ENCODE measurements around the gene MGLL.

MGLL gene

GRCh38 chr3:127822041-127822681, at the start of gene MGLL:
MGLL (minus strand) TSS chr3:127822515; CDS start chr3:127822318, 197 bp downstream.
- Mint-ChIP-seq H3K4me1 (peaks cover 6% of the 10 kb centered on the region), H3K27ac (no peak within 1 kb of the TSS), H3K4me3 (peak within 1 kb of the TSS; percentile 76), H3K36me3 (no peaks in the 10 kb centered on the region), H3K9me3 (no peaks in the 10 kb centered on the region), H3K27me3 (peaks cover 36% of the 10 kb centered on the region)

DNA sequence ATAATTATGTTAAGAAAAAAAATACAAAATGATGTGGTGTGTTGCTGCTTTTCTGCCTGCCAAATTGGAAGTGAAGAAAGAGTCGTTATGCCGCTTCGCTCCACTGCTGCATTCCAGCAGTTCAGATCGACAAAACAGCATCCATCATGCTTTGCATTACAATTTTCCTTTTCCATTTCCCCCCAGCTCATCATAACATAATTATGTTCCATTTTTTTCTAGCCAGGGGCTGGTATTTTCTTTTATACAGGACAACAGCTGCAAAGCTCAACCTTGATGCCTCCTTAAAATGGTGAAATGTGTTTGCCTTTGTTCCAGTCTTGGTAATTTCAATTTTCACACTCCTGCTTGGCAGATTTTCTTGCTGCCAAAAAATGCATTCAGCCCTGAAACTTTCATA, 47.8 kb upstream of the MGLL start:
- H3K4me1 Mint-ChIP-seq, result peaks cover 4% of the 10 kb centered on the region
- H3K9me3 Mint-ChIP-seq, result no peaks in the 10 kb centered on the region
- H3K36me3 Mint-ChIP-seq, result no peaks in the 10 kb centered on the region
- H3K27ac Mint-ChIP-seq, result no peak overlapping the region
- peaks cover 2% of the 10 kb centered on the region for H3K27me3 Mint-ChIP-seq
- H3K4me3 Mint-ChIP-seq, result no peak overlapping the region

GRCh38 chr3:127867986-127868385, 45.7 kb upstream of the MGLL start:
- Mint-ChIP-seq H3K4me3 (no peak overlapping the region), H3K36me3 (no peaks in the 10 kb centered on the region), H3K9me3 (no peaks in the 10 kb centered on the region), H3K4me1 (peaks cover 4% of the 10 kb centered on the region), H3K27me3 (peaks cover 2% of the 10 kb centered on the region), H3K27ac (no peak overlapping the region)

GRCh38 chr3:127867412-127867811, 45.1 kb upstream of the MGLL start:
- H3K4me1 Mint-ChIP-seq, result peaks cover 4% of the 10 kb centered on the region
- peaks cover 2% of the 10 kb centered on the region for H3K27me3 Mint-ChIP-seq
- no peaks in the 10 kb centered on the region for H3K9me3 Mint-ChIP-seq
- no peaks in the 10 kb centered on the region for H3K36me3 Mint-ChIP-seq
- H3K27ac Mint-ChIP-seq, result no peak overlapping the region
- no peak overlapping the region for H3K4me3 Mint-ChIP-seq

DNA sequence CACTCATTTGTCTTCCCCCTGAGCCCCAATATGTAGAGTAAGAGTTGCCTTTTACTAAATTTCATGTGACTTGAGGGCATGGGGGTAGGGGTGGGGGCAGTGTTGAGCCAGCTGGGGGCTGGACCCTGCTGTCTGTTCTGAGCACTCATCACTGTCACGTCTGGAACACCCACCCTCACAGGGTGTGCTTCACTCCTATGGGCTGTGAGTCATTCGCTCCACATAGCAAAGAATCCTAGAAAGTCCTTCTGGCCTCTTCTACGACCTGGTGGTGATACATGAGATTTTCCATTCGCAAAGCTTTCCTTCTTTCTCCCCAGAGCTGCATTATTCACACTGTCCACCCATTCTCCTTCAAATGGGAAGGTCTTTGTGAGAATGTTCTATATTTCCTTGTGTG, 43.6 kb upstream of the MGLL start:
- H3K27ac Mint-ChIP-seq, result no peak overlapping the region
- no peak overlapping the region for H3K4me3 Mint-ChIP-seq
- no peaks in the 10 kb centered on the region for H3K9me3 Mint-ChIP-seq
- peaks cover 4% of the 10 kb centered on the region for H3K4me1 Mint-ChIP-seq
- peaks cover 2% of the 10 kb centered on the region for H3K27me3 Mint-ChIP-seq
- no peaks in the 10 kb centered on the region for H3K36me3 Mint-ChIP-seq

DNA sequence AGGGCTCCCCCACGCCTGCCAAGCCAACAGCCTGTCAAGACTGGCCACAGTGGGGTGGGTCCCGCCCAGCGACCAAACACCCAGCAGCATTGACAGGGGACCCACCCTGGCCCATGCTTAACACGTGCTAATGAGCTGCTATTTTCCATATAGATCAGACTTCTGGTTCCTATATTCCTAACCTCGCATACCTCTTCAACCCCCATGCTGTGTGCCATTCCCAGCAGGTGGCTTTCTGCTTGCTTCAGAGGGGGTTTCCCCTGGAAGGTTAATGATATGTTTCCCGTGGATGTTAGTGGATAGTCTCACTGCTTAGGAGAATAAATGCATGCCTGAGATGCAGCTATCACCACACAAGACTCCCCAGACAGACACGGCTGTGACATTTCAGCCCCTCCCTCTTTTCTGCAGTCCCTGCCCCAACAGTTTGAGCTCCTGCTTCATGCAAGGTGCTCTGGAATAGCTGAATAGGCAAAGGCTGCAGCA, 37.9 kb upstream of the MGLL start:
- Mint-ChIP-seq H3K9me3 (no peaks in the 10 kb centered on the region), H3K4me1 (no peaks in the 10 kb centered on the region), H3K27me3 (no peaks in the 10 kb centered on the region), H3K27ac (peak overlapping the region; percentile 5), H3K4me3 (no peak overlapping the region), H3K36me3 (no peaks in the 10 kb centered on the region)

- H3K4me3 Mint-ChIP-seq, result no peak overlapping the region
- no peaks in the 10 kb centered on the region for H3K27me3 Mint-ChIP-seq
- H3K9me3 Mint-ChIP-seq, result no peaks in the 10 kb centered on the region
- no peak overlapping the region for H3K27ac Mint-ChIP-seq
- no peaks in the 10 kb centered on the region for H3K36me3 Mint-ChIP-seq
- H3K4me1 Mint-ChIP-seq, result no peaks in the 10 kb centered on the region
These were observed 37.4 kb upstream of the MGLL start for GRCh38 chr3:127859730-127860129.

DNA sequence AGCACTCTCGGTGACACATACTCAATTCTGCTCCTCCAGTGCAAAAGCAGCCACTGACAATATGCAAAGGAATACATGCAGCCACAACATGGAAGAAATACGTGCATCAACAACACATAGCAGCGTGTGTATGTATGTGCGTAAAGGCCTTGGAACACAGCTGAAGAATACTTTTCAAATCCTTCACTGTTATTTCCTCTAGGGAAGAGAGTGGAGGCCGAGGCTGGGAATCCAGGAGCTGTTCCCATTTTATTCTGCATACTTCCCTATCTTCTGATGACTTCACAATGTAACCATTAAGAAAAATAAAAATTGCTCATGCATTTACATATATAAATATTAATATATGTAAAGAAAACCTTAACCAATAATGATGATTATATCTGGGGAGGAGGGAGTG, 36.6 kb upstream of the MGLL start:
- Mint-ChIP-seq H3K27ac (no peak overlapping the region), H3K27me3 (no peaks in the 10 kb centered on the region), H3K36me3 (no peaks in the 10 kb centered on the region), H3K4me3 (no peak overlapping the region), H3K4me1 (no peaks in the 10 kb centered on the region), H3K9me3 (no peaks in the 10 kb centered on the region)

DNA sequence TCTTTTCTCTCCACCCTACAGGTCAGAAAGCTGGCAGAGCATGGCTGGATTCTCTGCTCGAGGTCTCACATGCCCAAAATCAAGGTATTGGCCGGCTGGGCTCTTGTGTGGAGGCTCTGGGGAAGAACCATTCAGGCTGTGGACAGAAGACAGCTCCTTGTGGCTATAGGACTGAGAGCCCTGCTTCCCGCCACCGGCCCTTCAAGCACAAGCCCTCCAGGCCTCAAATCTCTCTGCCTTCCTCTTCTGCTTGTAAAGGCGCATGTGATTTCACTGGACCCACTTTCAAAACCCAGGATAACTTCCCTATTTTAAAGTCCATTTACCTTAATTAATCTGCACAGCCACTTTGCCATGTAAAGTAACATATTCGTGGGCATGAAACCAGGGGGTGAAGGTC, 36.2 kb upstream of the MGLL start:
- Mint-ChIP-seq H3K4me3 (no peak overlapping the region), H3K27me3 (no peaks in the 10 kb centered on the region), H3K9me3 (no peaks in the 10 kb centered on the region), H3K36me3 (no peaks in the 10 kb centered on the region), H3K4me1 (no peaks in the 10 kb centered on the region), H3K27ac (no peak overlapping the region)

DNA sequence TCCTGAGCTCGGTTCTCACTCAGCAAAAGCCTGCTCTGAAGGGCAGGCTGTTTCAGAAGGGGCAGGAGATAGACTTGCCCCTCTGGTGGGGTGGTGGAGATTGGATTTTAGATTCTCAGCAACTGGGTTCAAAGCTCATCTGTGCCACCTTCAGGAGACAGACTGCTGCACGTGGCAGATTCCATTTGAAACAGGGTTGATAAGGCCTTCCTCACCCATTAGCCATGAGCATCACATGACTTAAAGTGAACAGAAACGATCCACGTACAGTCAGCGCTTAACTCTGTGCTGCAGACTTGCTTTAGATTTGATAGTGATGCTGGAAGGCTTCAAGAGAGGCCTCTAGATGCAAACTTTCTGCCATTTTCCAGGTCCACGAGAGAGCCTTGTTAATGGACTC, 35.0 kb upstream of the MGLL start:
- Mint-ChIP-seq H3K36me3 (no peaks in the 10 kb centered on the region), H3K27ac (no peak overlapping the region)

GRCh38 chr3:127856801-127857200, 34.5 kb upstream of the MGLL start:
- H3K4me1 Mint-ChIP-seq, result no peaks in the 10 kb centered on the region
- H3K9me3 Mint-ChIP-seq, result no peaks in the 10 kb centered on the region
- H3K36me3 Mint-ChIP-seq, result no peaks in the 10 kb centered on the region
- no peak overlapping the region for H3K4me3 Mint-ChIP-seq
- H3K27ac Mint-ChIP-seq, result no peak overlapping the region
- no peaks in the 10 kb centered on the region for H3K27me3 Mint-ChIP-seq

More for the DNA sequence above, 35.0 kb upstream of the MGLL start:
- H3K4me3 Mint-ChIP-seq, result no peak overlapping the region
- H3K4me1 Mint-ChIP-seq, result no peaks in the 10 kb centered on the region
- H3K27me3 Mint-ChIP-seq, result no peaks in the 10 kb centered on the region
- H3K9me3 Mint-ChIP-seq, result no peaks in the 10 kb centered on the region

DNA sequence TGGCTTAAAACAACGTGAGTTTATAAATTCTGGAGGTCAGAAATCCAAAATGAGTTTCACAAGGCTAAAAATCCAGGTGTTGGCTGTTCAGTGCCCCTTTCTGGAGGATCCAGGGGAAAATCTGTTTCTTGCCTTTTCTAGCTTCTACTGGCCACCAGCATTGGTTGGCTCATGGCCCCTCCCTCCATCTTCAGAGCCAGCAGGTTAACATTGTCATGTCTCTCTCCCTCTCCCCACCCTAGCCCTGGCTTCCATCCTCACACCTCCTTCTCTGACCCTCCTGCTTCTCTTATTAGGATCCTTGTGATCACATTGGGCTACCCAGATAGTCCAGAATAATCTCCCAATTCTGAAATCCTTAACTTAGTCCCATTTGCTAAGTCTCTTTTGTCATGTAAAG, 32.9 kb upstream of the MGLL start:
- no peaks in the 10 kb centered on the region for H3K9me3 Mint-ChIP-seq
- no peak overlapping the region for H3K27ac Mint-ChIP-seq
- no peaks in the 10 kb centered on the region for H3K4me1 Mint-ChIP-seq
- H3K27me3 Mint-ChIP-seq, result no peaks in the 10 kb centered on the region
- no peaks in the 10 kb centered on the region for H3K36me3 Mint-ChIP-seq
- no peak overlapping the region for H3K4me3 Mint-ChIP-seq

GRCh38 chr3:127853681-127854080, 31.4 kb upstream of the MGLL start:
- peaks cover 2% of the 10 kb centered on the region for H3K27me3 Mint-ChIP-seq
- H3K4me3 Mint-ChIP-seq, result no peak overlapping the region
- H3K36me3 Mint-ChIP-seq, result no peaks in the 10 kb centered on the region
- no peaks in the 10 kb centered on the region for H3K9me3 Mint-ChIP-seq
- H3K4me1 Mint-ChIP-seq, result no peaks in the 10 kb centered on the region
- H3K27ac Mint-ChIP-seq, result no peak overlapping the region

DNA sequence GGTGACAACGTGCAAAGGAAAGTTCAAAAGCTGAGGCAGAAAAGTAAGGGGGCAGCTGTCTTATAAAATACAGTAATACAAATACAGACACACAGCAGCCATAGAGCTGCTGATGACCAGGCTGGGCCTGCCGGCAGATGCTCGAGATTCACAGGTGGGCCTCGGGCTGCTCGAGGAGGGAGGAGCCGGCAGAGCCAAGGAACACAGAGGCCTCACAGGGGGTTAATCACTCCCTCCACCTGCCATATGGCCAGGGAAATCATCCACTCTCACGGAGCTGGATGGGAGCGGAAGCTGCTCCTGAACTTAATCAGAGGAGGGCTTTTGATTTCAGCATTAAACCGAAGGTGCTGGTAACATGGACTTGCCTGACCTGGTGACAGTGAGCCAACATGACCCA, 29.6 kb upstream of the MGLL start:
- Mint-ChIP-seq H3K9me3 (no peaks in the 10 kb centered on the region), H3K27me3 (peaks cover 2% of the 10 kb centered on the region), H3K36me3 (no peaks in the 10 kb centered on the region), H3K4me3 (no peak overlapping the region), H3K4me1 (no peaks in the 10 kb centered on the region), H3K27ac (no peak overlapping the region)

- no peak overlapping the region for H3K27ac Mint-ChIP-seq
- H3K9me3 Mint-ChIP-seq, result no peaks in the 10 kb centered on the region
- no peak overlapping the region for H3K4me3 Mint-ChIP-seq
- H3K4me1 Mint-ChIP-seq, result no peaks in the 10 kb centered on the region
- H3K36me3 Mint-ChIP-seq, result no peaks in the 10 kb centered on the region
- peaks cover 2% of the 10 kb centered on the region for H3K27me3 Mint-ChIP-seq
These were observed 27.1 kb upstream of the MGLL start for GRCh38 chr3:127849368-127849767.

DNA sequence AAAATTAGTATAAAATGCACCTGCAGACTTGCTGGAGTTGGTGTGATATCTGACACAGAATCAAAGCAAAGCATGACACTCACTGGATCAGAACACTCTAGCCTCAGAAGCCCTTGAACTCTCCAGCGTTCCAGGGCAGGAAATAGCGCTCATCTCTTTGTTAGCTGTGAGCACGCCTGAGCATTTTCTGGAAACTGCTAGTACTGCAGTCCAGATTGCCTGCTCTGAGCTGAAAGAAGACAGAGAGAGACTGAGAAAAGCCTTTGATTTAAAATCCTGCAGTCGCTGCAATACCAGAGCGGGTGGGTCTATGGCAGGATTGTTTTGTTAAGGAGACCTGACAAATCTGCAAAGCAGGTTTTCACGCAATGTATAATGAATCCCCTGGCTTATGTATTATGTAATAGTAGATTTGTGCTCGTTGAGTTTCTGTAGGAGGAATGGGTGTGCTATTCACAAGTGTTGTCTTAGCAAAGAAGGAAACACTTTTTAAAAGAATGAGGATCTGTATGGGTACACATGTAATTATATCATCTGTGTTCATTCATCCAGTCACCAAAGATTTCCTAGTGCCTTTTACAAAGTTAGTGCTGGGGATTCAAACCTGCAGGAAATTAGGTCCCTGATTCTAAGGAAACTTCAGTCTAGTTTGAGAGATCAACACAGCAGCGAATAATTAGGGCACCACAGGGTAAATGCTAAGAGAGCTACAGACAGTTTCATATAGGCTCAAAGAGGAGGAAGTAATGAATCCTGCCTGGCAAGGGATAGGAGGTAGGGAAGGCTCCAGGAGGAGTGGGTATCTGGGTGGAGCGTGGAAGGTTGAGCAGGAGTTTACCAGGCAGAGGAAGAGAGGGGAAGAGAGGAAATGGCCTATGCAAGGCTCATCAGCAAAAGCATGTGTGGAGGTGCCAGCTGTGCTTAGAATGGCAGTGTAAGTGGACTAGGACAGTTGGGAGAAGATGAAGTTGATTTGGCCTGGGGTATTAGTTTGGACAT, 26.1 kb upstream of the MGLL start:
- Mint-ChIP-seq H3K4me3 (no peak overlapping the region), H3K27ac (no peak overlapping the region), H3K9me3 (no peaks in the 10 kb centered on the region), H3K27me3 (peaks cover 2% of the 10 kb centered on the region), H3K4me1 (no peaks in the 10 kb centered on the region), H3K36me3 (no peaks in the 10 kb centered on the region)

Measured in activated naive CD4-positive, alpha-beta T cell treated with anti-CD3 and anti-CD28 coated beads, Interleukin-2, amount 50 U/mL, for 24 hours (primary cell).